ENCODE results near the gene TRPV5.
"Not testable (repeated sequence)": the region's sequence is repeated elsewhere in the genome, so short reads cannot be mapped to it uniquely, and the experiment has no call there.

The TRPV5 gene

DNA sequence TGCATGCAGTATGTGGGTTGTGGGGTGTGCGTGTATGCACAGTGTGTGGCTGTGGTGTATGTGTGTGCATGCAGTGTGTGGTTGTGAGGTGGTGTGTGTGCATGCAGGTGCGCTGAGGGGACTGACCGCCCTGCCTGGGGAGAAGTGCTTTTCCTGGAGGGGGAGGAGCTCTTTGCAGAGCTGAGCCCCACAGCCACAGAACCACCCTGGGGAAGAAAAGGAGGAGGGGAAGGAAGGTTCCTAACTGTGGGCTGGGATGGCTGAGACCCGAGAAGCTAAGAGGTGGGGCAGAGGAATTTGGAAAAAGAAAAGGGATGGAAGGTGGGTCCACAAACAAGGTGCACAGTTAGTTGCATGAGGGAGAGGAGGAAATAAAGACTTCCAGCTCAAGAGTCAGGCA lies at the start of gene TRPV5:
TSS of gene TRPV5 (minus strand) at position 123 of the 400 bp plus-strand sequence. CDS start 287 bp downstream, outside the sequence.
- no peak for DNase-seq (ENCODE audit: low spot score)

DNA sequence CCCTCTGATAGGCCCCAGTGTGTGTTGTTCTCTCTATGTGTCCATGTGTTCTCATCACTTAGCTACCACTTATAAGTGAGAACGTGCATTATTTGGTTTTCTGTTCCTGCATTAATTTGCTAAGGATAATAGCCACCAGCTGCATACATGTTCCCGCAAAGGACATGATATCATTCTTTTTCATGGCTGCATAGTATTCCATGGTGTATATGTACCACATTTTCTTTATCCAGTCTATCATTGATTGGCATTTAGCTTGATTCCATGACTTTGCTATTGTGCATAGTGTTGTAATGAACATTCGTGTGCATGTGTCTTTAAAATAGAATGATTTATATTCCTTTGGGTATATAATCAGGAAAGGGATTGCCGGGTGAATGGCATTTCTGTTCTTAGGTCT lies 44.9 kb upstream of the TRPV5 start:
- not testable (repeated sequence) for DNase-seq (ENCODE audit: low spot score)

DNA sequence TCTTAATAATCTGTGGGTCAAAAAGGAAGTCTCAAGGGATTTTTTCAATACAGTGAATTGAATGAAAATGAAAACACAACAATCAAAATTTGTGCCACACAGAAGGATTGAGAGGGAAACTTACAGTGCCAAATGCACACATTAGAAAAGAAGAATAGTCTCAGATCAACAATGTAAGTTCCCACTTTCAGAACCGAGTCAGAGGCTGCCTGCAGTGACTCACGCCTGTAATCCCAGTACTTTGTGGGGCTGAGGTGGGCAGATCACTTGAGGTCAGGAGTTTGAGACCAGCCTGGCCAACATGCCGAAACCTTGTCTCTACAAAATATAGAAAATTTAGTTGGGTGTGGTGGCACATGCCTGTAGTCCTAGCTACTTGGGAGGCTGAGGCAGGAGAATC lies 41.1 kb upstream of the TRPV5 start:
- no peak for DNase-seq (ENCODE audit: low spot score)

DNA sequence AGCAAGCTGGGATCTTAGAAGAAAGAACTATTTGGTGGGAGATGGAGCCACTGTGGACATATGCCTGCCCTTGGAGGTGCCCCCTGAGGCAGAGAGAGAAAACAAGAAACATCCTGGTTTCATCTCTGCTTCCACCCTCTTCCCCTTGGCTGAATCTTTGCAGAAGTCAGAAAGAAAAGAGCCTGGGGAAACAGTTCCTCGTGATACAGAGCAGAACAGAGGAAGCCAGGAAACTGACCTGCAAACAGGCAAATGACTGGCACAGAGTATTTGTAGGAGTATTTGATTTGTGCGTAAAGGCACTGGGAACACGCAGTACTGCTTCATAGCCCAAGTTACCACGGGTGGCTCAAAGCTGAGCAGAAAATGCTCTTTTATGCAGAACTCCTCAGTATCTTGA lies 35.6 kb upstream of the TRPV5 start:
- no peak for DNase-seq (ENCODE audit: low spot score)

DNA sequence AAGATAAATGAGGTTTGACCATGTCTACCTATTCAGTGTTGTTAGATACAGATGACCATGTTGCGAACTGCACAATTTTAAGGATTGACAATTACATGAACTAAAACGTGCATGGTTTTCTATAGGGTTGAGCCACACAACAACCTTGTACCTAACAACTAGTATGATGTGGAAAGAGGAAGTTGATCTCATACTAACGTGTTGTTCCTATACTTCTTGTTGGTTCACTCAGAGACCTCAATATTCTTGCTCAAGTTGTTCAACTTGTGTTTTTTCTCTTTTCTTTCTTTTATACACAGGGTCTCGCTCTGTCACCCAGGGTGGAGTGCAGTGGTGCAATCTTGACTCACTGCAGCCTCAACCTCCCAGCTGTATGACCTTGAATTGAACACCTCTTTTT lies 34.7 kb upstream of the TRPV5 start:
- no peak for DNase-seq (ENCODE audit: low spot score)

DNA sequence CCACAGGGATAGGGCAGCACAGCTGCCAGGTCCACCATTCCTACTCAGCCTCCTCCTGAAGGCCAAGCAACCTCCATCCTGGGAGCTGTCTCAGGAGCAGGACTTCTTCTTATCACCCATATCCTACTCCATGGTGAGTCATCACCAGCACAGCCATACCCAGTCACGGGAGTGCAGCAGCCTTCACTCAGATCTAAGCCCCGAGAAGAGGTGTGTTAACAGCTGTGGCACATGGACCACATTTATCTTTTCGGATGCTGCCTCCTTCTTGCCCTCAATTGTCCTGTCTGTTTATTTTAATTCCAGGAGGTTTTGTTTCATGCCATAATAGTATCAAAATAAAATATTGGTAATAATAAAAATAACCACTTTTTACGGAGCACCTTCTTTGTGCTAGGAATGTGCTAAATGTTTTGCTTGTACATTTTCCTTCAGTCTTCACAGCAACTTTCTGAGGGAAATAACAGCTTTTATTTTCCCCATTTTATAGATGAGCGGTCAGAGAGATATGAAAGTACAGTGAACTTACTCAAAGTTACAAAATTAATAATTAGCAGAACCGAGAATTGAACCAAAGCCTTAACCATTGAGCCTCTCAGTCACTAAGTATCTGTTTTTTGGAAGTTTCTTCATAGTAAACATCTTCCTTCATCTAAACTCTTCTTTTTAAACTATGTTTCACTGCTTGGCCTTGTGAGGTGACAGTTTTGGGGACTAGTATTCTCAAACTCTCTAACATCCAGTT lies 31.1 kb upstream of the TRPV5 start:
- DNase-seq (ENCODE audit: low spot score): no peak

DNA sequence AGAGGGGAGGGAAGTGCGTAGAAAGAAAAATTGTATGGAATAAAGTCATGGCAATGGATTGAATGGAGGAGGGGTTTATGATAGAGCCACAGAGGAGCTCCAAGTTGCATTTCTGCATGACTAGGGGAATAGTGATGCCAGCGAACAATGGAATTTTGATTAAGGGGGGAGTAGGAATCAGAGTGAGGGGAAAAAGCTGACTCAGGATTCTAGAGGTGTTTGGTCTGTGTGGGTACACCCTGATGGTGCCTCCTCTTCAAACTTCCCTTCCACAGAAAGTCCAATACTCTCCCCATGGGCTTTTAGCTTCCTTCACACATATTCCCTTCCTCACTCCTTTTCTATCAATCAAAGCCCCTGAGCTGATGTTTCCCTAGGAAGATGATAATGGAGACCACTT lies 30.4 kb upstream of the TRPV5 start:
- no peak for DNase-seq (ENCODE audit: low spot score)

DNA sequence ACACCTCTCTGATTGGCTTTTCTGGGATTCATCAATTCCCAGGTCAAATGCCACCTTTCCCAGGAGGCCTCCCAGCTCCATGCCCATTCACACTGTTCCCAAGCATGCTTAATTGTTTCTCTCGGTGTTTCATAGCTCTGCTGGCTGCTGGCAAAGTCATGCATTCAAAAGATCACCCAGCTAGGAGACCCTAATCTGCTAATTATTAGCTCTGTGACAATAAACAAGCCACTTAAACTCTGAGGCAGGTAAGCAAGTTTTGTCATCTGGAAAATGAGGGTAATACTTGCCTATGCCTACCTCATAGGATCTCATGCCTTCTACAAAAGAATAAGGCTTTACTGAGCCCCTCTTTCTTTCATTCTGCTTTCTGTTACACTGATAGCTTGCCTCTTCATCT lies 29.4 kb upstream of the TRPV5 start:
- no peak for DNase-seq (ENCODE audit: low spot score)

DNA sequence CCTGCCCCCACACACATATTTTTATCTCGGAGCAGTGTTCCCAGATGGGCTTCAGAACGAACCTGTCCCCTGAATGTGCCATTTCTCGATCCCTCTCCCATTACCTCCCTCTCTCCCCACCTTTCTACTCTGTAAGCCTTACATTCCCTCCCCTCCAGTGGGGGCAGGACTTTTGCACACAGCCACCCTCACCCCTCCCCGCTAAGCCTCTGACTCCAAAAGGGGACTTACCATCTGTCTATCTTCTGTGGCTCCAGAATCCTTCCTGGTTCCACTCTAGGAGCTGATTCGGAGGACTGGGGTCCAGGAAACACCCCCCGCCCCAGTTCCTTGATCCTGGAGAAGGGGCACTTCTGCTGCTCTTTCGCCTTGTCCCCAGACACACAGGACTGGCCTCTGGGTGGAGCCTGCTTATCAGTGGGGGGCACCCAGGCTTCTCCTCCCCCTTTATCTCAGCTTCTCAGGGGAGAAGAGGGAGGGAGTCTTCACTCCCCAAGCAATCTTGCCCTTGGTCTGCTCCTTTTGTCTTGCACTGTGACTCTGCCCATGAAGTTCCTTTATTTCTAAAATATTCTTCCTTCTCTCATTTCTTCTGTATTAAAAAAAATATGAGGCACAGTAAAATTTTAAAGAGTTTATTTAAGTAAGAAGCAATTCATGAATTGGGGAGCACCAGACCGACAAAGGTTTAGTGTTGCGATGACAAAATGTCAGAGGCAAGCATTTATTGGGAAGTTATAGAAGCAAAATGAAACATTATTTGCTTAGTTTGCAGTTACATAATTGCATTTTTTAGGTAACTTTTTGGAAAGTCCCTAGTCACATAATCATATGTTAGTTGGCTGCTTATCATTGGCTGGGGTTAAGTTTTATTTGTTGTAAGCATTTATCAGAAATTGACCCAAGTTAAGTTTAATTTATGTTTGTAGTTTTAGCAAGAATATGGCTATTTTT lies 28.7 kb upstream of the TRPV5 start, which contains the start of gene KEL:
TSS of gene KEL (minus strand) at position 391 of the 954 bp plus-strand sequence. CDS start at position 234, 157 bp downstream.
- no peak for DNase-seq (ENCODE audit: low spot score)

DNA sequence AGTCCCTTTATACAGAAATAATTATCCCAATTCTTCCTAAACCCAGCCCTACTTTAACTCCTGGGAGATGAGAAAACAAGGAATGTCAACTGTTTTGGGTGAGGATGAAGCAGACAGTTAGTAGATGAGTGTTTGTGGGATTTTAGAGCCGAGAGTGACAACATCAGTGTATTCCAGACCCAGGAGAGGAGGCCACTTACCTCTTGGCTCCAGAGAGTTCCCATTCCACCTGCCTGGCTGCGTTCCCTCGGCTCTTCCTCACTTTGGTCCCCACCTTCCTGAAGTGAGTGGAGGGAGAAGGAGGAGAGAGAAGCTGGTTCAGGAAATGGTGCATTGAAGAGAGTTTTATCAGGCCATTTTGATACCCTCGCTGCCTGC lies 28.0 kb upstream of the TRPV5 start:
- no peak for DNase-seq (ENCODE audit: low spot score)

DNA sequence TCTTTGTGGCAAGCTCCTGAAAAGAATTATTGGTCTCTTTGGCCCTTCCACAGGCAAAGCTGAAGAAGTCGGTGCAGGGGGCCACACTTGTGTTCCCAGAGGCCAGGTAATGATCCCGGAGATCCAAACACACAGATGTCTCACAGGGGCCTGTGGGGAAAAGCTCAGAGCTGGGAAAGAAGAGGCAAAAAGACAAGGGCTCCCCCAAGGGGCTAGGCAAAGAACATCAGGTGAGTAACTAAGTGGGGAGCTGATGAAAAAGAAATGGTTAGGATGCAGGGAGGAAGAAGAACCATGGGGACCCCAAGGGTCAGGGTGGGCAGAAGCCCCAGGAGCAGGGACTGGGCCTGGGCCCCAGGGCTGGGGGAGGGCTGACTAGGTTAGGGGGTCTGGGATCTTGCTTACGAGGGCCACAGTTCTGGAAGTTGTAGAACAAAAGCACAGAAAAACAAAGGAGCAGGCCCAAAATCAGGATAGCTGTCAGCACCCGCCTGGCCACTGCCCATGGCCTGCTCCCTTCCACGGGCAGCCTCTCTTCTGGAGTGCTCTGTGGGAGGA lies 27.5 kb upstream of the TRPV5 start:
- no peak for DNase-seq (ENCODE audit: low spot score)

DNA sequence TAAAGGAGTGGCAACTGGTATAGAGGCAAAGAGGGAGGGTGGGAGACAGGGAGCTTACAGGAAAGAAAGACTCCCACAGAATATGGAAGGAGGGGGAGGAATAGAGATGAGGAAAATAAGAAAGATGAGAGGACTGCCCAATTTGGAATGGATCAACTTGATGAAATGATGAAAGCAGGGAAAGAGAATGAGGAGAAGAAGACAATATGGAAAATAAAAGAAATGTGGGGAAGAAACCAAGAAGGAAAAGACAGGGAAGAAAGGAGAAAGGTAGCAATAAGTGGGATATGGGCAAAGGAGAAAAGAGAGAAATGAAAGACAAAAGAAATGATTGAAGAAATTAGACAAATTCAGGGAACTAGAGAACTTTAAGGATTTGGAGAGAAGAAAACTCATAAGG lies 25.7 kb upstream of the TRPV5 start:
- DNase-seq (ENCODE audit: low spot score): no peak

DNA sequence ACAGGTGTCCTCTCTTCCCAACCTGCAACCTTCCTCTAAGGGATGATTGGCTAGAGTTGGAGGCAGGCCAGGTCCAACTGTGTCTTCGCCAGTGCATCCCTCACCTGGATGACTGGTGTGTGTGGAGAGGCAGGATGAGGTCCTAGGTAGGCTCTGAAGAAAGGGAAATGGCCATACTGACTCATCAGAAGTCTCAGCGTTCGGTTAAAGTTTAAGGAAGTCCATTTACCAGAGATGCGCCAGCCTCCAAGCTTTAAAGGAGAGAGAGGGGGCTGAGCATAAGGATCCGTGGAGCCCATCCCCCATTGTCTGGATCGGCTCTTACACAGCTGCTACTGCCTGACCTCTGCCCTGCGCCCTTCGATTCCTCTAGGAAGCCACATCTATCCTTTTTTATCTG lies 24.2 kb upstream of the TRPV5 start:
- DNase-seq (ENCODE audit: low spot score): no peak

DNA sequence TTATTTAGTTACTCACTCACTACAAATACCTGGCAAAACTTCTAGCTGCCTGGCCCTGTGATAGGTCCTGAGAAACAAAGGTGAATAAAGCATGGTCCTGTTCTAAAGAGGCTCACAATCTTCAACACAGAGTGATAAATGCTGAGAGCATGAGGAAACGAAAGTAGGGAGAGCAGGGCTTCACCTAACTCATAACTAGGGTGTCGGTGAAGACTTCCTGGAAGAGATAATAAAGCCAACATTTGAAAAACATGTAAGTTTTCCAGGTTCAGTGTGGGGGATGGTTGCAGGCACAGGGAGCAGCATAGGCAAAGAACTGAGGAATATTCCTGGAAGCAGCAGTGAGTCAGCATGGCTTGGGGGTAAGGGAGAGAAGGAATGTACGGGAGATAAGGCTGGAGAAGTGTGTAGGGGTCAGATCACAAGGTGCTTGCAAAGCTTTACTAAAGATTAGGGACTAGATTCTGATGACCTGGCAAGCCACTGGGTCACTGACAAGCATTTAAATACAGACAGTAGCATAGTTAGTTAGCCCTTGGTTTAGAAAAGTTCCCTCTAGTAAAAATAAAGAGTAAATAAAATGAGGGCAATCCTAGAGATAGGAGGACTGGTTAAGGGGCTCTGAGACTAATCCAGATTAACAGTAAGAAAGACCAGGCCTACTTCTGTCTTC lies 23.5 kb upstream of the TRPV5 start:
- DNase-seq (ENCODE audit: low spot score): no peak

DNA sequence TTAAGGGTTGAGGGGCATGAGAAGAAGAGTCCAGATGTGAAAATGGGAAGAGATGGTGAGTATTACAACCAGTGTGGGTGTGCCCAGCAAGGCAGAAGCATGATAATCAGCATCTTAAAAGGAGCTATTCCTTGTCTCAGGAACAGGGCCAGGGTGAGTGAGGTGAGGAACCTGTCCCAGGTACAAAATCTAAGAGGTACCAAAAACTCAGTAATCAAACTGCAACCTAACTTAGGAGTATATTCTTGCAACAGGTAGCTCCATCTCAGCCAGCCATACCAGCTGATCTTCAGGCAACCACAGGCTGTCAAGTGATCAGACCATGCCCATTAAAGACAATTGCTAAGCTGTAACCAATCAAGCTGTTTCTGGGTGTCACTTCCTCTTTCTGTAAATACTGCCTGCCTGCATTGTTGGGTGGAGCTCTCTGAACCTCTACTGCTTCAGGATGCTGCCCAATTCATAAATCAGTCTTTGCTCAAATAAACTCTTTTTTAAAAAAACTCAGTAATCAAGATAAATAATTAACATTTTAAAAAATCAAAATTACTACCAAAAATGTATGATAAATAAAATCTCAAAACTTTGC lies 21.2 kb upstream of the TRPV5 start:
- no peak for DNase-seq (ENCODE audit: low spot score)

DNA sequence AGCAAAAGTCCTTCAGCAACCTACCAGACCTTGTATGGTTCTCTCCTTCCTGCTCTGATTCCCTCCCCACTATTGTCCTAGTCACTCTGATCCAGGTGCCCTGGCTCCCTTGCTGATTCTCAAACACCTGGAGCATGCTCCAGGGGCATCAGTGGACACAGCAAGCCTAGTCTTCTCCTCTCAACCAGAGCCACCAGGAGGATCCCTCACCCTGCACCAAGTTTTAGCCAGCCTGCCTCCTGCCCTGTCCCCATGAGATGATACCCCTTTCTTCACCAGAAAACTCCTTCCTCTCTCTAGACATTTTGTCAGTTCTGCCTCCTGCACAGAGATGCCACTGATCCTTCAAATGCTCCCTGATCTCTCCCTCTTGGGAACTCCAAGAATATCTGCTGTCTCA lies 16.7 kb upstream of the TRPV5 start:
- DNase-seq (ENCODE audit: low spot score): no peak

DNA sequence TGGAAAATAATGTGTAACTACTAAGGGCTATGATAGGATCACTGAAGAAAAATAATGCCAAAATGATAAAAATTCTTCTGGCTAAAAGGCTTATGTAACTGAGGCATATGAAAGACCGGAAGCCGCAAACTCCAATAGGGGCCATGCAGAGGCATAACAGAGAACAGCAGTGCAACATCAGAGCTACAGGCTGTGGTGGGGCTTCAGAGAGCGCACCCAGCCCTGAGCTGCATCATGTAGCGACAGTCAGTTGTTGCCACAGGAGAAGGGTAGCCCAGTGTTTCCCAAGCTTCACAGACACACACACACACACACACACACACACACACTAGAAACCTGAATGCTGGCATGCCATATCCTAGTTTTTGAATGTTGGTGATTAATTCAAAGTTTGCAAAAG lies 15.1 kb upstream of the TRPV5 start:
- DNase-seq (ENCODE audit: low spot score): no peak

DNA sequence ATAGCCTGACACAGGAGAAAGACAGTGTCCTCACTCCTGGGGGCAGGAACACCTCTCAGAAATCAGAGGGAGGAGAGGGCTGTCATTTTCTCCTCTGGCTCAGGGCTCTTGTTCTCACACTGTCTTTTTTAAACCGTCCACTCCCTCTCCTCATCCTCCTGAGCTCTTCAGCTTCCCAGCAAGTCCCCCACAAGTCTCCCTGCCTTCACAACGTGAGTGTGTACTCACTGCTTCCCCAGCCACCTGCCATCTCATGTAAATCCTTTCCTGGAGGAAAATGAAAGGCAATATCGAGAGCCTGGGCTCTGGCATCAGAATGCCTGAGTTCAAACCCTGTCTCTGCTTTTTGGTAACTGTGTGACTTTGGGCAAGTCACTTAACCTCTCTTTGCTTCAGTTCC lies 11.5 kb upstream of the TRPV5 start:
- DNase-seq (ENCODE audit: low spot score): no peak

DNA sequence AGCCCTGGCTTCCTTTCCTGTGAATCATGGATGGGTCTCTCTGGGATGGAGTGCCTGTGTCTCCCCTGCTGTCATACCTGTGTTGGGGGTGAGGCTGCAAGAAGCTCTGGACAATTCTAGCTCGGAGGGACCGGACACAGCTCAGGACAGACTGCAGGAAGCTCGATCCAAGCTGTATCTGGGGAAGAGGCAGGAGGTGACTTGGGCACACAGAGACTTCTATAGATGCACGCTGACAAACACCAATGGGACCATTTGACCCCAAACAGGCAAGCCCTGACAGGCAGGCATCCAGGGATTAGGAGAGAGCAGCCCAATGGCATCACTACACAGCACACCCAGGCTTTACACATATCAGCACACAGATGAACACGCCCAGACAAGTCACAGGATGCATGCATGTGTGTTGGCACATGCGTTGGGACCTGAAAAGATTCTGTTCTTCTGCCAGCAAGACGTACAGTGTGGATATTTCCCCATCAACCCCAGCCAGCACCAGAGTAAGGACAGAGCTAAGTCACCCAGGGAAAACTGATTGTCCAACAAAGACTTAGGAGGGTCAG lies 10.2 kb upstream of the TRPV5 start:
- DNase-seq (ENCODE audit: low spot score): no peak

DNA sequence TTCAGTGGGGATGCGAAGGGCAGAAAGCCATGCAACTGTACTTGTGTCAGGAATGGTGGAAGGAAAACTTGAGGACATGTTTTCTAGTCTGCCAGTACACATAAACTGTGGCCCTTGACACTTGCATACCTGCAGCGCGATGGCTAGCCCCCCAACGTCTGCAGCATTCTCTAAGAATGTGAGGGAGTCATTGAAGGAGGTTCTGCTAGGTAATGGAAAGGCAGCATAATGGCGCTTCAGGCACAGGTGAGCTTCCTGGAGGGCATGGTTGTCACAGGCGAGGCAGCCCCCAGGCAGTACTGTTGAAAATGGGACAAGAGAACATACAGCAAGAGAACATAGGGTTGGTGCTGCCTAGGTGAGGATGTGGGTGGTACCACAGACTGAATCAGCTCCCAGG lies 9.2 kb upstream of the TRPV5 start:
- no peak for DNase-seq (ENCODE audit: low spot score)

DNA sequence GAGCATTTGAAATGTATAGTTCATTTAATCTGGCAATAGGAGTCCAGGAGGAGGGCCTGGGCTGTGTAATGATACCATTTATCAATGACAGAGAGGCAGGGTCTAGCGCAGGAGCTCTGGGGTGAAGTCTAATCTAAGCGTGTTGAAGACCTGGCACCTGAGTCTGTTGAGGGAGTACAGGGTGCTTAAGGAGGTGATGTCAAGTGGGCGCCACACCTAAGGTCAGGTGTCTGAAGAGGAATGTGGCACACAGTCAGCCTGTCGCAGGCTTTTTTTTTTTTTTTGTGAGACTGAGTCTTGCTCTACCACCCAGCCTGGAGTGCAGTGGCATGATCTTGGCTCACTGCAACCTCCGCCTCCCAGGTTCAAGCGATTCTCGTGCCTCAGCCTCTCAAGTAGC lies 8.0 kb upstream of the TRPV5 start:
- no peak for DNase-seq (ENCODE audit: low spot score)

Measured in cerebellar cortex (tissue), 1 donor.